ENCODE results near the gene TOE1. TPM values are rescaled to one million over a fixed set of nuclear protein-coding genes. Genes with fewer than 3 reads are reported as not detected.
"Not testable (repeated sequence)": the region's sequence is repeated elsewhere in the genome, so short reads cannot be mapped to it uniquely, and the experiment has no call there.

The TOE1 gene
- total RNA-seq, 2 donors from 2014 or later = 5.4 to 6.6 TPM

- DNase-seq; ATAC-seq; intact Hi-C loops (cut with DNase I): not testable (repeated sequence)
These were observed 44.2 kb downstream of the TOE1 start for GRCh38 chr1:45384213-45384612.

- intact Hi-C loops (cut with DNase I) = no loop called here
- ATAC-seq = no peak
- no peak for DNase-seq
These were observed 45.3 kb downstream of the TOE1 start for GRCh38 chr1:45385302-45385701.

- ATAC-seq (no peak), DNase-seq (no peak)
- intact Hi-C loops (cut with DNase I) = no loop called here
These were observed 46.2 kb downstream of the TOE1 start for GRCh38 chr1:45386219-45386618.

Other genes starting within 250 kb of the TOE1 start
- 1 to 10 TPM; 1.3 to 1.5 TPM for gene ZSWIM5, start 133.6 kb upstream of the TOE1 start, total RNA-seq
- under 1 TPM; 0.27 to 0.50 TPM for gene HPDL, start 13.3 kb upstream of the TOE1 start, total RNA-seq
- 10 to 100 TPM in 1 of 2 donors, 1 to 10 TPM in 1; 9.1 to 11.0 TPM for gene MUTYH, start 270 bp downstream of the TOE1 start, total RNA-seq
- 1 to 10 TPM; 1.4 to 2.8 TPM for gene TESK2, start 151.0 kb downstream of the TOE1 start, total RNA-seq
- 1 to 10 TPM; 2.2 to 2.7 TPM for gene CCDC163, start 159.9 kb downstream of the TOE1 start, total RNA-seq
- 10 to 100 TPM; 19.5 to 23.4 TPM for gene MMACHC, start 160.1 kb downstream of the TOE1 start, total RNA-seq
- gene PRDX1, start 181.7 kb downstream of the TOE1 start, total RNA-seq = 100 to 1,000 TPM; 599 to 604 TPM
- 100 to 1,000 TPM in 1 of 2 donors, 10 to 100 TPM in 1; 96.8 to 103 TPM for gene AKR1A1, start 210.7 kb downstream of the TOE1 start, total RNA-seq
- gene NASP, start 243.9 kb downstream of the TOE1 start, total RNA-seq = 10 to 100 TPM; 38.2 to 56.4 TPM

All from left cardiac atrium (tissue), 4 donors.